ENCODE measurements around the gene CERK. TPM values are rescaled to one million over a fixed set of nuclear protein-coding genes. Genes with fewer than 3 reads are reported as not detected.
"Not testable (repeated sequence)": the region's sequence is repeated elsewhere in the genome, so short reads cannot be mapped to it uniquely, and the experiment has no call there.

Gene CERK
- total RNA-seq: 41.8 TPM

GRCh38 chr22:46737976-46738646 lies at the start of gene CERK:
CERK (minus strand) TSS chr22:46738252; CDS start chr22:46738148, 104 bp downstream.
- peak; percentile 68 for DNase-seq (ENCODE audit: low spot score)

GRCh38 chr22:46783721-46784120 lies 45.7 kb upstream of the CERK start:
- DNase-seq (ENCODE audit: low spot score): no peak

- DNase-seq (ENCODE audit: low spot score): not testable (repeated sequence)
These were observed 44.1 kb upstream of the CERK start for GRCh38 chr22:46782200-46782599.

- DNase-seq (ENCODE audit: low spot score): no peak
These were observed 43.2 kb upstream of the CERK start for GRCh38 chr22:46781291-46781690.

- DNase-seq (ENCODE audit: low spot score): no peak
These were observed 42.4 kb upstream of the CERK start for GRCh38 chr22:46780453-46780852.

- no peak for DNase-seq (ENCODE audit: low spot score)
These were observed 41.6 kb upstream of the CERK start for GRCh38 chr22:46779651-46780050.

GRCh38 chr22:46779023-46779422 lies 41.0 kb upstream of the CERK start:
- DNase-seq (ENCODE audit: low spot score): no peak

- DNase-seq (ENCODE audit: low spot score): no peak
These were observed 39.5 kb upstream of the CERK start for GRCh38 chr22:46777609-46777970.

- DNase-seq (ENCODE audit: low spot score): no peak
These were observed 39.0 kb upstream of the CERK start for GRCh38 chr22:46776876-46777608.

- DNase-seq (ENCODE audit: low spot score): no peak
These were observed 38.1 kb upstream of the CERK start for GRCh38 chr22:46775850-46776826.

GRCh38 chr22:46774980-46775849 lies 37.2 kb upstream of the CERK start:
- no peak for DNase-seq (ENCODE audit: low spot score)

- DNase-seq (ENCODE audit: low spot score): no peak
These were observed 36.4 kb upstream of the CERK start for GRCh38 chr22:46774253-46774979.

GRCh38 chr22:46773076-46773475 lies 35.0 kb upstream of the CERK start:
- DNase-seq (ENCODE audit: low spot score): no peak

- no peak for DNase-seq (ENCODE audit: low spot score)
These were observed 32.7 kb upstream of the CERK start for GRCh38 chr22:46770726-46771125.

- no peak for DNase-seq (ENCODE audit: low spot score)
These were observed 32.1 kb upstream of the CERK start for GRCh38 chr22:46770151-46770641.

- no peak for DNase-seq (ENCODE audit: low spot score)
These were observed 31.7 kb upstream of the CERK start for GRCh38 chr22:46769706-46770105.

GRCh38 chr22:46769191-46769675 lies 31.2 kb upstream of the CERK start:
- no peak for DNase-seq (ENCODE audit: low spot score)

- DNase-seq (ENCODE audit: low spot score): no peak
These were observed 29.4 kb upstream of the CERK start for GRCh38 chr22:46767249-46767985.

GRCh38 chr22:46766611-46767010 lies 28.6 kb upstream of the CERK start:
- DNase-seq (ENCODE audit: low spot score): no peak
